GM18868 (cell line): ENCODE results near the gene COPS3.

Source experiments
- ATAC-seq: cut with Tn5 transposase; IDR thresholded peaks from one replicate; pipeline ENCODE4 v1.9.1; 2021; ENCODE audit warnings: mild to moderate bottlenecking, moderate library complexity; ENCODE audit not compliant: unreplicated experiment

COPS3 gene

GRCh38 chr17:17252149-17252661, 28.8 kb downstream of the COPS3 start:
- no peak for ATAC-seq

GRCh38 chr17:17246879-17247278, 34.2 kb downstream of the COPS3 start:
- no peak for ATAC-seq

GRCh38 chr17:17243163-17243562, 37.9 kb downstream of the COPS3 start:
- ATAC-seq: no peak

GRCh38 chr17:17242246-17242645, 38.8 kb downstream of the COPS3 start:
- ATAC-seq: no peak

GRCh38 chr17:17241656-17242055, 39.4 kb downstream of the COPS3 start:
- no peak for ATAC-seq

- ATAC-seq: no peak
Observed at GRCh38 chr17:17239832-17240231, 41.2 kb downstream of the COPS3 start.

- peak; percentile 88 for ATAC-seq
Observed at GRCh38 chr17:17237026-17237799, 43.8 kb downstream of the COPS3 start, which contains the start of gene FLCN. FLCN (minus strand) TSS chr17:17237168; CDS start chr17:17228137, 9,031 bp downstream.

- peak; percentile 22 for ATAC-seq
Observed at GRCh38 chr17:17236295-17237025, 44.6 kb downstream of the COPS3 start.

GRCh38 chr17:17235212-17236174, 45.6 kb downstream of the COPS3 start:
- ATAC-seq: no peak

- no peak for ATAC-seq
Observed at GRCh38 chr17:17232303-17232621, 48.8 kb downstream of the COPS3 start.

GRCh38 chr17:17231621-17232302, 49.3 kb downstream of the COPS3 start:
- ATAC-seq: no peak

- no peak for ATAC-seq
Observed at GRCh38 chr17:17229416-17230384, 51.3 kb downstream of the COPS3 start.

- no peak for ATAC-seq
Observed at GRCh38 chr17:17228521-17229279, 52.3 kb downstream of the COPS3 start.

GRCh38 chr17:17227608-17228520, 53.2 kb downstream of the COPS3 start:
- ATAC-seq: no peak

GRCh38 chr17:17226451-17227265, 54.4 kb downstream of the COPS3 start:
- ATAC-seq: no peak

GRCh38 chr17:17225901-17226300, 55.1 kb downstream of the COPS3 start:
- no peak for ATAC-seq

GRCh38 chr17:17224137-17224536, 56.9 kb downstream of the COPS3 start:
- ATAC-seq: no peak
